A673 (cell line): Measurements from ENCODE around the gene BANP. TPM values are rescaled to one million over a fixed set of nuclear protein-coding genes. Genes with fewer than 3 reads are reported as not detected.
"Not testable (repeated sequence)": the region's sequence is repeated elsewhere in the genome, so short reads cannot be mapped to it uniquely, and the experiment has no call there.

ENCODE experiments used
- BruUV-seq: library from RNA; stranded (reverse); fragments of 400-500 nt; replicated peaks from 2 replicates; lab custom pipeline; 2021; lab: Mats Ljungman, UMichigan
- CTCF ChIA-PET: fragments of 300-600 bp; sonication (Branson Sonifier 250); formaldehyde crosslinking; loops from one replicate; lab custom pipeline; 2022; ENCODE audit warnings: antibody characterized with exemption; lab: Charles Lee
- POLR2A ChIA-PET: fragments of 300-600 bp; sonication (Branson Sonifier 250); formaldehyde crosslinking; loops from one replicate; lab custom pipeline; 2022; ENCODE audit warnings: antibody characterized with exemption; ENCODE audit not compliant: low non-redundant PET; lab: Charles Lee
- DNase-seq: peaks from one replicate; pipeline ENCODE4 v3.0.0-alpha.2; 2015; ENCODE audit warnings: low spot score
- H3K27ac ChIP-seq: fragments of 200-600 bp; sonication (generic); 2 replicates; pipeline ENCODE4 v1.5.1; 2016; ENCODE audit warnings: mixed run types, low read depth, mild to moderate bottlenecking, mixed read lengths, antibody characterized with exemption, low read length; ENCODE audit not compliant: poor library complexity, severe bottlenecking
- H3K27me3 ChIP-seq: fragments of 200-600 bp; sonication (generic); replicated peaks from 2 replicates; pipeline ENCODE4 v1.6.1; 2017; ENCODE audit warnings: mixed run types, low read depth, mild to moderate bottlenecking, mixed read lengths, antibody characterized with exemption, low read length; ENCODE audit not compliant: insufficient read depth, poor library complexity
- H3K36me3 ChIP-seq: fragments of 200-600 bp; sonication (generic); 2 replicates; pipeline ENCODE4 v1.6.1; 2016; ENCODE audit warnings: mixed run types, mild to moderate bottlenecking, mixed read lengths, antibody characterized with exemption, low read length; ENCODE audit not compliant: insufficient read depth, poor library complexity, severe bottlenecking
- H3K4me1 ChIP-seq: fragments of 200-600 bp; sonication (generic); 2 replicates; pipeline ENCODE4 v1.6.1; 2017; ENCODE audit warnings: mixed run types, mild to moderate bottlenecking, mixed read lengths, antibody characterized with exemption, low read length; ENCODE audit not compliant: insufficient read depth, poor library complexity, severe bottlenecking
- H3K4me3 ChIP-seq: fragments of 200-600 bp; sonication (generic); 2 replicates; pipeline ENCODE4 v1.5.1; 2016; ENCODE audit warnings: low read depth, mixed run types, mild to moderate bottlenecking, mixed read lengths, low read length; ENCODE audit not compliant: poor library complexity, severe bottlenecking
- H3K9me3 ChIP-seq: fragments of 200-600 bp; sonication (generic); 2 replicates; pipeline ENCODE4 v1.6.1; 2016; ENCODE audit warnings: mixed run types, low read depth, mild to moderate bottlenecking, mixed read lengths, antibody characterized with exemption, low read length; ENCODE audit not compliant: poor library complexity, severe bottlenecking
- EZH2 ChIP-seq: fragments of 200-600 bp; sonication (generic); IDR thresholded peaks from 2 replicates; pipeline ENCODE4 v1.6.1; 2017; ENCODE audit warnings: borderline replicate concordance, low read depth, mild to moderate bottlenecking, mixed read lengths, antibody characterized with exemption, low read length; ENCODE audit not compliant: poor library complexity, severe bottlenecking
- intact Hi-C: fragments of 100-400 bp; cut with micrococcal nuclease; formaldehyde crosslinking; loops from one replicate; pipeline ENCODE4 v1.10.0; 2022; ENCODE audit not compliant: unreplicated experiment
- total RNA-seq: library from RNA; stranded (reverse); gene quantifications from 2 replicates; pipeline ENCODE4 v1.2.3, GENCODE V29; 2021
- TF ChIP-seq, protein P1 (sequence below): fragments of 300-800, 200-600 bp; sonication (generic); conservative IDR thresholded peaks from 2 replicates; pipeline ENCODE4 v1.5.1; 2017; ENCODE audit warnings: low read depth, mild to moderate bottlenecking, antibody characterized with exemption, low read length, moderate library complexity, mixed read lengths

Gene BANP
- total RNA-seq, 1 experiment from 2014 or later, result 44.3 TPM

DNA sequence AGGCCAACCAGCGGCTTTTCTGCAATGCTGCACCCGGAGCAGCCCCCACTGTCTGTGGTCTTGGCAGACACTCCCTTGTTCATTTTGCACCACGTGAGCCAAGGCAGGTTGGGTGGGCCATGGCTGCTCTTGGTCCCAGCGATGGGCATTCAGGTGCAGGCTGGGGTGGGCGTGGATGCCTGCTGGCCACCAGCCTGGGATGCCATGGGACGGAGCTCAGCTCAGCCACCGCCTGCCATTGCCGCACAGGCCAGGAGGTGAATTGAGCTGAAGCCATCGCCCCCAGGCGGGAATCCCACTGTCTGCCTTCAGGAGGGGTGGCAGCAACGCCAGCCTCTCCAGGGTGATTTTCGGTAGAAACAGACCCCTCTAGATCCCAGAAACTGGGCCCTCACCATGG is 155.3 kb downstream of the BANP start:
- intact Hi-C loops, CTCF ChIA-PET, BruUV-seq: not testable (repeated sequence)

DNA sequence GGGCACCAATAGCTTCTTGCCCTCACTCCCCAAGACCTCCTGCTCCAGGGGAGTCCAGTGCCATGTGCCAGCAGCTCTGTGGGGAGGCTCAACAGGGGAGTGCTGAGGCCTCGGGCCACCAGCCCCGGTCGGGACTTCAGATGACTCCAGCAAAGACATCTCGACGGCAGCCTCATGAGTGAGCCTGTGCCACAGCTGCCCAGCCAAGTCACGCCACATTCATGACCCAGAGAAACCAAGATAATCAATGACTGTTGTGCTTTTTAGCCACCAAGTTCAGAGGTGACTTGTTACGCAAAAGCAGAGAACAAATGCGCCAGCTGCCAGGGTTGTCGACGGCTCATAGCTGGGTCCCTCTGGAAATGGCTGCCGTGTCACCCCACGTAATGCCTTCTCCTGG is 157.5 kb downstream of the BANP start:
- no peaks in the 10 kb centered on the region for H3K9me3 ChIP-seq
- H3K4me3 ChIP-seq, result no peak overlapping the region
- H3K4me1 ChIP-seq, result no peaks in the 10 kb centered on the region
- DNase-seq, result no peak
- TF ChIP-seq EZH2, result no peak
- TF ChIP-seq, protein P1, sequence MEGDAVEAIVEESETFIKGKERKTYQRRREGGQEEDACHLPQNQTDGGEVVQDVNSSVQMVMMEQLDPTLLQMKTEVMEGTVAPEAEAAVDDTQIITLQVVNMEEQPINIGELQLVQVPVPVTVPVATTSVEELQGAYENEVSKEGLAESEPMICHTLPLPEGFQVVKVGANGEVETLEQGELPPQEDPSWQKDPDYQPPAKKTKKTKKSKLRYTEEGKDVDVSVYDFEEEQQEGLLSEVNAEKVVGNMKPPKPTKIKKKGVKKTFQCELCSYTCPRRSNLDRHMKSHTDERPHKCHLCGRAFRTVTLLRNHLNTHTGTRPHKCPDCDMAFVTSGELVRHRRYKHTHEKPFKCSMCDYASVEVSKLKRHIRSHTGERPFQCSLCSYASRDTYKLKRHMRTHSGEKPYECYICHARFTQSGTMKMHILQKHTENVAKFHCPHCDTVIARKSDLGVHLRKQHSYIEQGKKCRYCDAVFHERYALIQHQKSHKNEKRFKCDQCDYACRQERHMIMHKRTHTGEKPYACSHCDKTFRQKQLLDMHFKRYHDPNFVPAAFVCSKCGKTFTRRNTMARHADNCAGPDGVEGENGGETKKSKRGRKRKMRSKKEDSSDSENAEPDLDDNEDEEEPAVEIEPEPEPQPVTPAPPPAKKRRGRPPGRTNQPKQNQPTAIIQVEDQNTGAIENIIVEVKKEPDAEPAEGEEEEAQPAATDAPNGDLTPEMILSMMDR, result no peak
- BruUV-seq, result no TSS peak
- H3K27ac ChIP-seq, result no peak overlapping the region
- H3K27me3 ChIP-seq, result no peaks in the 10 kb centered on the region
- intact Hi-C loops, result no loop called here
- no peaks in the 10 kb centered on the region for H3K36me3 ChIP-seq
- ChIA-PET CTCF (no interaction called here), POLR2A (no interaction called here)

More for the DNA sequence above, 155.3 kb downstream of the BANP start:
- H3K27ac ChIP-seq, H3K9me3 ChIP-seq, H3K4me1 ChIP-seq, H3K27me3 ChIP-seq, POLR2A ChIA-PET, H3K4me3 ChIP-seq, H3K36me3 ChIP-seq, DNase-seq: not testable (repeated sequence)

DNA sequence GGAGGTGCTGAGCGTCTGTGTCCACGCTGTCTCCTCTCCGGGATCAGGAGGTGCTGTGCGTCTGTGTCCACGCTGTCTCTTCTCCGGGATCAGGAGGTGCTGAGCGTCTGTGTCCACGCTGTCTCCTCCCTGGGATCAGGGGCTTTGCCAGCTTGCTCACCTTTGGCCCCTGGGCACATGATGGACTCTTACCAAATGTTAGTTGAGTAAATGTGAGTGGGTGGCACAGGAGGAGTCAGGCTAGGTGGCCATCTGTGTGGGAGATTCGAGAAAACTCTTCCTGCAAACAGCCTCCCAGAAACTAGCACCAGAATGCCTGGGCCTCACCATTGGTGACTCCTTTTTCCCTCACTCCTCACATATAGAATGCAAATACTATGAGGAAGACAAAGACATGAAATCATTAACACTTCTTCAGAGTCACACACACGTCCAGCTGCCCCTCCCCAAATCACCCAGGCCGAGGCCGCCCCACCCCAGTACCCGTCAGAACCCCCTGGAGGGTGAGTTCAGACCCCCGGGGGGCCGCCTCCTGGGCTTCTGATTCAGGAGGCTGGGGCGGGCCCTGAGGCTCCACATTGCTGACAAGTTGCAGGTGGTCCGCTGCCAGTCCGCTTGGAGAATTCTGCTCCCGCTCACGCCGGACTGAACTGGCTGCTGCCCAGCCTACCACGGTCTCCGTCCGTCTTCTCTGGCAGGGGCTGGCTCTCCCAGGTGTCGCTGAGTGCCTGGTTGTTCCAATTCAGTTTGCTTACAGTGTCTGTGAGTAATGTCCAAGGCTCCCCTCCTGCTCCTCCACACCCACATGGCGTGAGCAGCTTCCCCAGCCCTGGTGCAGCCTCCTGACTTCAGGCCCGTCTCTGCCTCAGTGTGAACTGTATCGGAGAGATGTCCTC is 158.7 kb downstream of the BANP start:
- DNase-seq, H3K4me1 ChIP-seq, H3K36me3 ChIP-seq, BruUV-seq, POLR2A ChIA-PET, intact Hi-C loops, H3K27me3 ChIP-seq, H3K4me3 ChIP-seq, H3K27ac ChIP-seq, CTCF ChIA-PET, H3K9me3 ChIP-seq: not testable (repeated sequence)

DNA sequence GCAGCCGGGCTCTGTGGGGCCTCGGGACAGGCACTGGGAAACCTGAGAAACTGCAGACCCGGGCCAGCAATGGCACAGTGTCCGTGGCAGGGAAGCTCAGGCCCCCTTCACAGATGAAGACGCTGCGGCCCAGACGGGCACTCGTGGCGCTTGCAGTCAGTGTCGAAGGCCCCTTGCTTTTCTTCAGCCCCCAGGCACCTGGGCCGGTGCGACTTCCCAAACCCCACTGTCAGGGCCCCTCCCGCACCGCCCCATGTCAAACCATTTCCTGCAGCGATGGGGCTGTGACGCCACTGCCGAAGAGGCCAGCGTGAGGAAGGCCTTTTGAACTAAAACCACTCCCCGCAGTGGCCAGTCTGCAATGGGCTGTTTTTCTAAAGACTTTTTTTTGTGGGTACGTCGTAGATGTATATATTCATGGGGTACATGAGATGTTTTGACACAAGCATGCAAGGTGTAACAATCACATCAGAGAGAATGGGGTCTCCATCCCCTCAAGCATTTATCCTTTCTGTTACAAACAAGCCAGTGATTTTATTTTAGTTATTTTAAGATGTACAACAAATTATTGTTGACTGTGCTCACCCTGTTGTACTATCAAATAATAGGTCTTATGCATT is 159.8 kb downstream of the BANP start:
- BruUV-seq, H3K27ac ChIP-seq, CTCF ChIA-PET, POLR2A ChIA-PET, H3K9me3 ChIP-seq, H3K36me3 ChIP-seq, H3K27me3 ChIP-seq, H3K4me1 ChIP-seq, H3K4me3 ChIP-seq, intact Hi-C loops, DNase-seq: not testable (repeated sequence)

DNA sequence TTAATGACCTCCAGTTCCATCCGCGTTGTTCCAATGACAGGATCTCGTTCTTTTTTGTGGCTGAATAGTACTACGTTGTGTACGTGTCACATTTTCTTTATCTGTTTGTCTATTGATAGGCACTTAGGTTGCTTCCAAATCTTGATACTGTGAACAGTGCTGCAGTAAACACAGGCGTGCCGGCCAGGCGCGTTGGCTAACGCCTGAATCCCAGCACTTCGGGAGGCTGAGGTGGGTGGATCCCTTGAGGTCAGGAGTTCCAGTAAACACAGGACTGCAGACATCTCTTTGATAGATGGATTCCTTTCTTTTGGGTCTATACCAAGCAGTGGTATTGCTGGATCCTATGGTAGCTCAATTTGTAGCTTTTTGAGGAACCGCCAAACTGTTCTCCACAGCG is 160.7 kb downstream of the BANP start:
- POLR2A ChIA-PET, H3K36me3 ChIP-seq, H3K27me3 ChIP-seq, H3K4me1 ChIP-seq, H3K4me3 ChIP-seq, DNase-seq, BruUV-seq, H3K9me3 ChIP-seq, H3K27ac ChIP-seq, intact Hi-C loops: not testable (repeated sequence)
- CTCF ChIA-PET, result interaction anchor here (0.7 kb wide), 1 partner anchor 183 kb away, joined by 3 read pairs; no protein-coding TSS in a partner anchor
